Pancreas (tissue), 10 donors: ENCODE data around the gene CTSZ. TPM values are rescaled to one million over a fixed set of nuclear protein-coding genes. Genes with fewer than 3 reads are reported as not detected.

ENCODE experiments used
- ATAC-seq, 4 donors: fragments of 200-7000 bp; cut with Tn5 transposase; one replicate each; pipeline versions ENCODE4 v1.8.0 to v1.9.1; 2020; ENCODE audit warnings: mild to moderate bottlenecking in 4 of 4, moderate library complexity in 4 of 4
- DNase-seq, 6 donors: peaks; one replicate each; pipeline ENCODE4 v3.0.0-alpha.2; 2020
- FAIRE-seq: peaks from 2 replicates; lab custom pipeline; 2012; peaks lifted over from hg19 to GRCh38; lab: Jason Lieb, UNC
- H3K27ac ChIP-seq, 4 donors: fragments of 200-600 bp; sonication (generic); 1 replicate in 3 of 4; 2 replicates in 1 of 4; pipeline versions ENCODE4 v1.5.0 to v1.8.0; 2020
- H3K27me3 ChIP-seq, 4 donors: fragments of 200-600 bp; one replicate each; pipeline ENCODE4 v1.8.0; 2021
- H3K36me3 ChIP-seq, 3 donors: fragments of 200-600 bp; sonication (generic) in 1 of 3; one replicate each; pipeline versions ENCODE4 v1.5.0 to v1.8.0; 2020 to 2021
- H3K4me1 ChIP-seq, 3 donors: fragments of 200-600 bp; one replicate each; pipeline ENCODE4 v1.8.0; 2021
- H3K4me3 ChIP-seq, 4 donors: fragments of 200-600 bp; sonication (generic) in 2 of 4; one replicate each; pipeline versions ENCODE4 v1.5.0 to v1.8.0; 2020 to 2021
- H3K9me3 ChIP-seq, 4 donors: fragments of 200-600 bp; one replicate each; pipeline ENCODE4 v1.8.0; 2021
- CTCF ChIP-seq, 4 donors: fragments of 200-600 bp; sonication (generic) in 3 of 4; IDR thresholded peaks; one replicate each; pipeline versions ENCODE4 v1.5.0 to v1.8.0; 2021; ENCODE audit warnings: antibody characterized with exemption in 4 of 4
- WGBS, 2 donors: extraction: QIAGEN DNeasy Blood & Tissue Kit; methylation state at CpG; one replicate each; pipeline ENCODE4 v1.1.7; 2013; 5-methylcytosine and 5-hydroxymethylcytosine counted together
- intact Hi-C, 3 donors: fragments of 100-400 bp; cut with DNase I; formaldehyde crosslinking; loops; one replicate each; pipeline versions ENCODE4 v1.11.1 to v1.14.2; 2022
- polyA plus RNA-seq, 2 donors: library from polyadenylated mRNA; stranded (reverse); fragments of 200-250 nt; gene quantifications; one replicate each; pipeline ENCODE4 v1.2.3, GENCODE V29; 2013
- total RNA-seq, 6 donors: library from RNA; stranded (reverse); fragmentation: NEBNext Ultra II Directional in 4 of 6; extraction: Animal tissue kit (Norgen Biotek cat#: 25700) in 4 of 6; gene quantifications; one replicate each; pipeline versions ENCODE4 v1.2.1 to v1.2.4, GENCODE V29; 2021 to 2023
- donor health status: healthy with polysubstance abuse.
- donor health status: DM: no; HTN: no; CAD: no; lungs with moderate emphysema.
- donor health status: DM: no; HTN: no; CAD: no.
- donor health status: control.
- donor health status: control.
- donor health status: Bipolar disorder and iron deficiency.
- donor health status: DM: yes; HTN: yes; CAD: no.
- donor health status: DM: no; HTN: no; CAD: no.
- donor health status: DM: no; HTN: no; CAD: no.
- donor health status: DM: yes; HTN: yes; CAD: no.

CTSZ gene
- total and polyA plus RNA-seq, 8 donors = 33.7 to 107 (median 51.5) TPM

DNA sequence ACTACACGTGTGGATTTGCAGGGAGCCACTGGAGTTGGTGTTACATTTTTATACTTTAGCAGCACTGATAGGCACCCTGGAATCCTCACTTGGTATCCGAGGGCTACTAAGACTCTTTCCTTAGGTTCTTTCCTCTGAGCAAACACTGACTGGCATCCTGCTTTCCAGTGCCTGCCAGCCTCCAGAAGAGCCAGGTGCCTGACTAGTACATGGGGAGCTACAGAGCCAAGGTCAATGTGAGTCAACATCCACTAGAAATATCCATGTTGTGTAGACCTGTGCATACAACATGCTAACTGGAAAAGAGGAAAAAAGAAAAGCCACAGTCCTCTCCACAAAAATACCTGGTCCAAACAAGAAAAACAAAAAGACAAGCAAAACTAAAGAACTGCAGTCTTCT lies 18.0 kb upstream of the CTSZ start:
- WGBS, 2 donors = 40 to 46% methylated on average over 2 of the region's 2 CpGs
- no peaks in the 10 kb centered on the region for H3K36me3 ChIP-seq
- FAIRE-seq (no peak), ATAC-seq (peak; percentile 20 to 83 (median 69)), DNase-seq (no peak)
- H3K9me3 ChIP-seq = no peaks in the 10 kb centered on the region
- peaks cover 4 to 18% (median 5%) of the 10 kb centered on the region in 3 donors for H3K4me1 ChIP-seq
- H3K27me3 ChIP-seq = no peaks in the 10 kb centered on the region
- no peak overlapping the region for H3K27ac ChIP-seq
- H3K4me3 ChIP-seq = no peak overlapping the region
- no peak for TF ChIP-seq CTCF (IDR thresholded peaks at IDR 0.05)
- intact Hi-C loops = no loop called here

DNA sequence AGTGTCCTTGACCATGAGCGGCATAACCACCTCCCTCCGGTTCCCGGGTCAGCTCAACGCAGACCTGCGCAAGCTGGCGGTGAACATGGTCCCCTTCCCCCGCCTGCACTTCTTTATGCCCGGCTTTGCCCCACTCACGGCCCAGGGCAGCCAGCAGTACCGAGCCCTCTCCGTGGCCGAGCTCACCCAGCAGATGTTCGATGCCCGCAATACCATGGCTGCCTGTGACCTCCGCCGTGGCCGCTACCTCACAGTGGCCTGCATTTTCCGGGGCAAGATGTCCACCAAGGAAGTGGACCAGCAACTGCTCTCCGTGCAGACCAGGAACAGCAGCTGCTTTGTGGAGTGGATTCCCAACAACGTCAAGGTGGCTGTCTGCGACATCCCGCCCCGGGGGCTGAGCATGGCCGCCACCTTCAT lies 17.1 kb upstream of the CTSZ start:
- TF ChIP-seq CTCF (IDR thresholded peaks at IDR 0.05) = no peak
- no peaks in the 10 kb centered on the region for H3K9me3 ChIP-seq
- no peak overlapping the region for H3K4me3 ChIP-seq
- DNase-seq (peak in 1 of 6 donors; percentile 66), ATAC-seq (no peak), FAIRE-seq (no peak)
- H3K27me3 ChIP-seq = no peaks in the 10 kb centered on the region
- intact Hi-C loops = no loop called here
- WGBS, 2 donors = 94 to 95% methylated on average over 24 of the region's 24 CpGs
- H3K36me3 ChIP-seq = no peaks in the 10 kb centered on the region
- H3K4me1 ChIP-seq = peaks cover 3 to 8% (median 4%) of the 10 kb centered on the region in 3 donors
- H3K27ac ChIP-seq = no peak overlapping the region

DNA sequence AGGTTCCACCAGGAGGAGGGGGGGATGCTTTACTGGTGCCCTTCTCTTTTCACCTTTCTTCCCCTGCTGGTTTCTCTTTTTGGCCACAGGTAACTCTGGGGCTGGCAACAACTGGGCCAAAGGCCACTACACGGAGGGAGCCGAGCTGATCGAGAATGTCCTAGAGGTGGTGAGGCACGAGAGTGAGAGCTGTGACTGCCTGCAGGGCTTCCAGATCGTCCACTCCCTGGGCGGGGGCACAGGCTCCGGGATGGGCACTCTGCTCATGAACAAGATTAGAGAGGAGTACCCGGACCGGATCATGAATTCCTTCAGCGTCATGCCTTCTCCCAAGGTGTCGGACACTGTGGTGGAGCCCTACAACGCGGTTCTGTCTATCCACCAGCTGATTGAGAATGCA lies 16.6 kb upstream of the CTSZ start:
- Histone ChIP-seq H3K27ac (no peak overlapping the region), H3K36me3 (no peaks in the 10 kb centered on the region), H3K4me1 (peaks cover 0 to 4% (median 3%) of the 10 kb centered on the region in 3 donors), H3K4me3 (no peak overlapping the region), H3K27me3 (no peaks in the 10 kb centered on the region), H3K9me3 (no peaks in the 10 kb centered on the region)
- no peak for TF ChIP-seq CTCF (IDR thresholded peaks at IDR 0.05)
- ATAC-seq (no peak), FAIRE-seq (no peak), DNase-seq (no peak)
- intact Hi-C loops = no loop called here
- WGBS, 2 donors = 92 to 96% methylated on average over 13 of the region's 13 CpGs

DNA sequence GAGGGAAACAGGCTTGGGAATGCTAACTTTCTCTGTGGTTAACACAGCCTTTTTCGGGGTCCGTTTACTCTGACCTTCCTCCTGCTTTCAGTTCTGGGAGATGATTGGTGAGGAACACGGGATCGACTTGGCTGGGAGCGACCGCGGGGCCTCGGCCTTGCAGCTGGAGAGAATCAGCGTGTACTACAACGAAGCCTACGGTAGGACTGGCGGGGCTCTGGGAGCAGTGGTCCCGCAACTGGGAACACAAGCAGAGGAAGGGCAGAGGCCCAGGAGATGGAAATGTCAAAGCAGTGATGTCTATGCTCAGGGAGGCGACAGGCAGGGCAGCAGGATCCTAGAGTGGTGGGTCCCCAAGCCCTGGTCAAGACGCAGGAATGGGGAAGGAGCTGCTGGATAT lies 15.7 kb upstream of the CTSZ start:
- no peak for FAIRE-seq
- DNase-seq = no peak

More for the DNA sequence above, 15.7 kb upstream of the CTSZ start:
- H3K27ac ChIP-seq = no peak overlapping the region
- H3K27me3 ChIP-seq = no peaks in the 10 kb centered on the region
- no peaks in the 10 kb centered on the region for H3K4me1 ChIP-seq
- ATAC-seq = no peak
- TF ChIP-seq CTCF (IDR thresholded peaks at IDR 0.05) = no peak
- no peaks in the 10 kb centered on the region for H3K36me3 ChIP-seq
- WGBS, 2 donors = 95 to 96% methylated on average over 15 of the region's 15 CpGs
- no peaks in the 10 kb centered on the region for H3K9me3 ChIP-seq
- intact Hi-C loops = no loop called here
- H3K4me3 ChIP-seq = no peak overlapping the region
